Sigmoid colon (tissue), 7 donors: ENCODE results near the gene OR52E1. TPM values are rescaled to one million over a fixed set of nuclear protein-coding genes. Genes with fewer than 3 reads are reported as not detected.
"Not testable (repeated sequence)": the region's sequence is repeated elsewhere in the genome, so short reads cannot be mapped to it uniquely, and the experiment has no call there.

ENCODE experiments used
- DNase-seq: peaks from one replicate; pipeline ENCODE4 v3.0.0-alpha.2; 2019
- H3K27ac ChIP-seq, 4 donors: fragments of 200-600 bp; sonication (generic); one replicate each; pipeline ENCODE4 v1.5.1; 2016 to 2019; ENCODE audit warnings: mild to moderate bottlenecking in 1 of 4
- H3K27me3 ChIP-seq, 3 donors: fragments of 200-600 bp; sonication (generic); one replicate each; pipeline ENCODE4 v1.5.1; 2019; ENCODE audit warnings: mild to moderate bottlenecking in 1 of 3
- H3K36me3 ChIP-seq, 4 donors: fragments of 200-600 bp; sonication (generic); one replicate each; pipeline ENCODE4 v1.5.1; 2016 to 2019
- H3K4me1 ChIP-seq, 4 donors: fragments of 200-600 bp; sonication (generic); one replicate each; pipeline ENCODE4 v1.5.1; 2017 to 2019
- H3K4me3 ChIP-seq, 4 donors: fragments of 200-600 bp; sonication (generic); one replicate each; pipeline ENCODE4 v1.5.1; 2017 to 2019; ENCODE audit warnings: mild to moderate bottlenecking in 2 of 4, moderate library complexity in 1 of 4
- H3K9me3 ChIP-seq, 4 donors: fragments of 200-600 bp in 3 of 4; sonication (generic) in 3 of 4; one replicate each; pipeline versions ENCODE4 v1.5.1 to v1.6.1; 2013 to 2019
- EP300 ChIP-seq, 4 donors: sonication (generic); formaldehyde crosslinking; IDR thresholded peaks; one replicate each; pipeline ENCODE4 v1.6.1; 2017; ENCODE audit warnings: antibody characterized with exemption in 4 of 4
- POLR2A ChIP-seq, 2 donors: fragments of 450-650 bp; IDR thresholded peaks; one replicate each; pipeline ENCODE4 v1.6.1; 2016; ENCODE audit warnings: antibody characterized with exemption in 2 of 2, mild to moderate bottlenecking in 2 of 2, moderate library complexity in 2 of 2
- POLR2AphosphoS5 ChIP-seq, 4 donors: sonication (generic); formaldehyde crosslinking; IDR thresholded peaks; one replicate each; pipeline ENCODE4 v1.6.1; 2017; ENCODE audit warnings: antibody characterized with exemption in 4 of 4
- WGBS, 2 donors: extraction: QIAGEN DNeasy Blood & Tissue Kit; methylation state at CpG; one replicate each; pipeline ENCODE4 v1.1.7; 2013; 5-methylcytosine and 5-hydroxymethylcytosine counted together
- intact Hi-C: fragments of 100-400 bp; cut with DNase I; formaldehyde crosslinking; loops from one replicate; pipeline ENCODE4 v1.15.1; 2023
- polyA plus RNA-seq, 3 donors: library from polyadenylated mRNA; stranded (reverse); fragments of 200-250 nt; gene quantifications; one replicate each; pipeline ENCODE4 v1.2.3, GENCODE V29; 2013
- total RNA-seq, 4 donors: library from RNA; depleted of rRNA; stranded (reverse); fragments of >200 nt; gene quantifications; one replicate each; pipeline ENCODE4 v1.1.0, GENCODE V29; 2016
- TF ChIP-seq, protein P1 (sequence below), 4 experiments: fragments of 450-650 bp in 3 of 4; fragments of 200-600 bp in 1 of 4; IDR thresholded peaks; one replicate each; pipeline ENCODE4 v1.5.1; 2016 to 2019; ENCODE audit warnings: antibody characterized with exemption in 4 of 4, mild to moderate bottlenecking in 3 of 4, moderate library complexity in 2 of 4
- donor health status: healthy with polysubstance abuse.
- donor health status: Bipolar disorder and iron deficiency.
- donor health status: healthy.

OR52E1 gene
- total and polyA plus RNA-seq, 7 donors: not detected

DNA sequence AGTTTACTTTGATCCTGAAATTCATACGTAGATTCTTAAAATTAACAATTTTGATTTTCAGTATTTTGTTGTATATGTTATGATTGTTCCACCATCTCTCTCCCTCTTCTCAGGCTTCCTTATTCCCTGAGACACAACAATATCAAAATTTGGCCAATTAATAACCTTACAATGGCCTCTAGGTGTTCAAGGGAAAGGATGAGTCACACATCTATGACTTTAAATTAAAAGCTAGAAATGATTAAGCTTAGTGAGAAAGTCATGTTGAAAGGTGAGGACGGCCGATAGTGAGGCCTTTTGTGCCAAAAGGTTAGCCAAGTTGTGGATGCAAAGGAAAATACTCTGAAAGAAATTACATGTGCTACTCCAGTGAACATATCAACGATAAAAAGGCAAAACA, 28.5 kb upstream of the OR52E1 start:
- Histone ChIP-seq H3K4me1 (no peaks in the 10 kb centered on the region), H3K27me3 (no peaks in the 10 kb centered on the region), H3K4me3 (no peak overlapping the region), H3K27ac (no peak overlapping the region), H3K36me3 (no peaks in the 10 kb centered on the region), H3K9me3 (no peaks in the 10 kb centered on the region)
- no peak for DNase-seq
- intact Hi-C loops: no loop called here
- 48 to 84% methylated on average over 4 of the region's 4 CpGs for WGBS, 2 donors
- TF ChIP-seq EP300 (IDR thresholded peaks at IDR 0.05) (no peak), POLR2AphosphoS5 (IDR thresholded peaks at IDR 0.05) (no peak), POLR2A (IDR thresholded peaks at IDR 0.05) (no peak)
- TF ChIP-seq, protein P1, sequence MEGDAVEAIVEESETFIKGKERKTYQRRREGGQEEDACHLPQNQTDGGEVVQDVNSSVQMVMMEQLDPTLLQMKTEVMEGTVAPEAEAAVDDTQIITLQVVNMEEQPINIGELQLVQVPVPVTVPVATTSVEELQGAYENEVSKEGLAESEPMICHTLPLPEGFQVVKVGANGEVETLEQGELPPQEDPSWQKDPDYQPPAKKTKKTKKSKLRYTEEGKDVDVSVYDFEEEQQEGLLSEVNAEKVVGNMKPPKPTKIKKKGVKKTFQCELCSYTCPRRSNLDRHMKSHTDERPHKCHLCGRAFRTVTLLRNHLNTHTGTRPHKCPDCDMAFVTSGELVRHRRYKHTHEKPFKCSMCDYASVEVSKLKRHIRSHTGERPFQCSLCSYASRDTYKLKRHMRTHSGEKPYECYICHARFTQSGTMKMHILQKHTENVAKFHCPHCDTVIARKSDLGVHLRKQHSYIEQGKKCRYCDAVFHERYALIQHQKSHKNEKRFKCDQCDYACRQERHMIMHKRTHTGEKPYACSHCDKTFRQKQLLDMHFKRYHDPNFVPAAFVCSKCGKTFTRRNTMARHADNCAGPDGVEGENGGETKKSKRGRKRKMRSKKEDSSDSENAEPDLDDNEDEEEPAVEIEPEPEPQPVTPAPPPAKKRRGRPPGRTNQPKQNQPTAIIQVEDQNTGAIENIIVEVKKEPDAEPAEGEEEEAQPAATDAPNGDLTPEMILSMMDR (IDR thresholded peaks at IDR 0.05): no peak

DNA sequence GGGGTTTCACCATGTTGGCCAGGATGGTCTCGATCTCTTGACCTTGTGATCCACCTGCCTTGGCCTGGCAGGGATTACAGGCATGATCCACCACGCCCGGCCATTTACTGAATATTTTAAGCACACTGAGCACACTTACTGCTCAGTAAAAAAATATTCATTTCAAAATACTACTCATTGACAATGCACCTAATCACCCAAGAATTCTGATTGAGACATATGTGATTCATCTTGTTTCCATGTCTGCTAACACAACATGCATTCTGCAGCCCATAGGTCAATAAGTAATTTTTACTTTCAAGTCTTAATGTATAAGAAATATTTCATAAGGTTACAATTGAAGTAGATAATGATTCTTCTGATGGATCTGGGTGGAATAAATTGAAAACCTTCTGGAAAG, 27.3 kb upstream of the OR52E1 start:
- 53 to 75% methylated on average over 3 of the region's 3 CpGs for WGBS, 2 donors
- Histone ChIP-seq H3K27me3 (no peaks in the 10 kb centered on the region), H3K4me3 (no peak overlapping the region), H3K27ac (no peak overlapping the region), H3K4me1 (no peaks in the 10 kb centered on the region), H3K36me3 (no peaks in the 10 kb centered on the region), H3K9me3 (no peaks in the 10 kb centered on the region)
- no peak for TF ChIP-seq POLR2AphosphoS5 (IDR thresholded peaks at IDR 0.05)
- TF ChIP-seq EP300 (IDR thresholded peaks at IDR 0.05): no peak
- no peak for TF ChIP-seq POLR2A (IDR thresholded peaks at IDR 0.05)
- TF ChIP-seq, protein P1 (IDR thresholded peaks at IDR 0.05): no peak
- intact Hi-C loops: no loop called here
- DNase-seq: no peak

DNA sequence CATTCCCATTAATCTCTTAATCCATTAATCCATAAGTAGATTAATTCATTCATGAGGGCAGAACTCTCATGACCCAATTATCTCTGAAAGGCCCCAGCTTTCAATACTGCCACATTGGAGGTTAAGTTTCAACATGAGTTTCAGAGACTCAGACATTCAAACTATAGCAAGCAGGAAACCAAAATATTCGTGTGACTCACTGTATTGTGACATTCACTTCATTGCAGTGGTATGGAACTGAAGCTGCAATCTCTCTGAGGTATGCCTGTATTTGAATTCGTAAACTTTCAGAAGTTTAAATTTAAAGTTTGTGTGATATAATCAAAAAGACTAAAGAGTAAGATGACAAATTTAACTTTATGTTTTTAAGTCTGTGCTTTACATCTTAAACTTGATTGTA, 26.0 kb upstream of the OR52E1 start:
- TF ChIP-seq, protein P1 (IDR thresholded peaks at IDR 0.05): no peak
- TF ChIP-seq POLR2AphosphoS5 (IDR thresholded peaks at IDR 0.05) (no peak), EP300 (IDR thresholded peaks at IDR 0.05) (no peak), POLR2A (IDR thresholded peaks at IDR 0.05) (no peak)
- no peaks in the 10 kb centered on the region for H3K36me3 ChIP-seq
- H3K27me3 ChIP-seq: no peaks in the 10 kb centered on the region
- H3K9me3 ChIP-seq: no peaks in the 10 kb centered on the region
- no peak overlapping the region for H3K4me3 ChIP-seq
- no peaks in the 10 kb centered on the region for H3K4me1 ChIP-seq
- H3K27ac ChIP-seq: no peak overlapping the region
- no peak for DNase-seq
- 59 to 64% methylated on average over 2 of the region's 2 CpGs for WGBS, 2 donors
- intact Hi-C loops: no loop called here

DNA sequence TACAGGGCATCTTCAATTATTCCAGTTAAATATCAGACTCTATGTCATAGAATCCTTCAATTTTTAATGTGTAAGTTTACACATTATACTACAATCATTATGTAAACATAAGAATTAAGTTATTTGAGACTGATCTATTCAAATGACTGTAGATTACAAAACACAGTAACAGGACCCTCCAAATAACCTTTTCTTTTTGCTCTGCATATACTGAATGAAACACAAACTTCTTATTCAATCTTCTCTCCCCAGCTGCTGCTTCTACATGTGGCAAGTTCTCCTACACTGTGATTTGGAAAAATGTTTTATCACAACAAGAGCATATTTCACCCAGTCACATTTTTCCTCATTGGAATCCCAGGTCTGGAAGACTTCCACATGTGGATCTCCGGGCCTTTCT, 23.1 kb upstream of the OR52E1 start, which contains the start of gene OR52J3:
Gene OR52J3, plus strand, starts transcription at position 301 of the 400 bp plus-strand sequence. Its CDS starts 0 bp downstream, at position 301.
- intact Hi-C loops: no loop called here
- no peak for DNase-seq
- 67 to 85% methylated on average over 1 of the region's 1 CpG for WGBS, 2 donors
- Histone ChIP-seq H3K36me3 (no peaks in the 10 kb centered on the region), H3K27me3 (no peaks in the 10 kb centered on the region), H3K4me3 (no peak within 1 kb of the TSS), H3K27ac (no peak within 1 kb of the TSS), H3K9me3 (no peaks in the 10 kb centered on the region), H3K4me1 (no peaks in the 10 kb centered on the region)
- TF ChIP-seq, protein P1 (IDR thresholded peaks at IDR 0.05): no peak
- TF ChIP-seq POLR2A (IDR thresholded peaks at IDR 0.05): no peak
- TF ChIP-seq EP300 (IDR thresholded peaks at IDR 0.05): no peak
- TF ChIP-seq POLR2AphosphoS5 (IDR thresholded peaks at IDR 0.05): no peak

DNA sequence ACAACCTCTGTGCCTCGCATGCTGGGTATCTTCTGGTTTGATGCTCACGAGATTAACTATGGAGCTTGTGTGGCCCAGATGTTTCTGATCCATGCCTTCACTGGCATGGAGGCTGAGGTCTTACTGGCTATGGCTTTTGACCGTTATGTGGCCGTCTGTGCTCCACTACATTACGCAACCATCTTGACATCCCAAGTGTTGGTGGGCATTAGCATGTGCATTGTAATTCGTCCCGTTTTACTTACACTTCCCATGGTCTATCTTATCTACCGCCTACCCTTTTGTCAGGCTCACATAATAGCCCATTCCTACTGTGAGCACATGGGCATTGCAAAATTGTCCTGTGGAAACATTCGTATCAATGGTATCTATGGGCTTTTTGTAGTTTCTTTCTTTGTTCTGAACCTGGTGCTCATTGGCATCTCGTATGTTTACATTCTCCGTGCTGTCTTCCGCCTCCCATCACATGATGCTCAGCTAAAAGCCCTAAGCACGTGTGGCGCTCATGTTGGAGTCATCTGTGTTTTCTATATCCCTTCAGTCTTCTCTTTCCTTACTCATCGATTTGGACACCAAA, 22.5 kb upstream of the OR52E1 start:
- H3K4me3 ChIP-seq: no peak overlapping the region

DNA sequence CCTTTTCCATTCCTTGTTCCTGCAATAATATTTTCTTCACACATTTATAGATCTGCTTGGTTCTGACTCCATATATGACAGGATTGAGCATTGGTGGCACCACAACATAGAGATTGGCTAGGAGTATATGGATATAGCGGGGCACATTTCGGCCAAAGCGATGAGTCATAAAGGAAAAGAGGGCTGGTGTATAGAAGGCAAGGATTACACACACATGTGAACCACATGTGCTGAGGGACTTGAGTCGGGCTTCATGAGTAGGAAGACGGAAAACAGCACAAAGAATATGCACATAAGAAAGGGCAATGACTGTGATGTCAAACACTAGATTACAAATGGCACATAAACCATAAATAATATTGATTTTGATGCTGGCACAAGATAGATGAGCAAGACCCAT, 10.7 kb upstream of the OR52E1 start:
- 73 to 88% methylated on average over 5 of the region's 5 CpGs for WGBS, 2 donors
- H3K9me3 ChIP-seq, H3K4me3 ChIP-seq, H3K36me3 ChIP-seq, H3K27me3 ChIP-seq, H3K27ac ChIP-seq, intact Hi-C loops, DNase-seq, H3K4me1 ChIP-seq: not testable (repeated sequence)

More for the DNA sequence above, 22.5 kb upstream of the OR52E1 start:
- 78 to 89% methylated on average over 15 of the region's 15 CpGs for WGBS, 2 donors
- Histone ChIP-seq H3K9me3 (no peaks in the 10 kb centered on the region), H3K36me3 (no peaks in the 10 kb centered on the region), H3K27me3 (no peaks in the 10 kb centered on the region), H3K4me1 (no peaks in the 10 kb centered on the region), H3K27ac (no peak overlapping the region)
- DNase-seq: no peak
- TF ChIP-seq POLR2AphosphoS5 (IDR thresholded peaks at IDR 0.05) (no peak), EP300 (IDR thresholded peaks at IDR 0.05) (no peak), POLR2A (IDR thresholded peaks at IDR 0.05) (no peak)
- TF ChIP-seq, protein P1 (IDR thresholded peaks at IDR 0.05): no peak
- intact Hi-C loops: no loop called here
